ENCODE measurements around the gene PPP3CA. TPM values are rescaled to one million over a fixed set of nuclear protein-coding genes. Genes with fewer than 3 reads are reported as not detected.

The PPP3CA gene
- total RNA-seq, 2 donors from 2014 or later, result 71.3 to 142 TPM

GRCh38 chr4:101232074-101232776, 115.1 kb downstream of the PPP3CA start:
- Histone ChIP-seq H3K4me1 (replicated peaks) (no peaks in the 10 kb centered on the region), H3K36me3 (no peaks in the 10 kb centered on the region), H3K27me3 (replicated peaks; ENCODE audit: insufficient read depth) (no peaks in the 10 kb centered on the region), H3K4me3 (no peak overlapping the region), H3K27ac (no peak overlapping the region), H3K9me3 (no peaks in the 10 kb centered on the region)
- no peak for TF ChIP-seq CTCF (IDR thresholded peaks at IDR 0.05)
- TF ChIP-seq POLR2A (IDR thresholded peaks at IDR 0.05), result no peak
- no peak for TF ChIP-seq POLR2AphosphoS5 (IDR thresholded peaks at IDR 0.05)
- no peak for DNase-seq (ENCODE audit: low spot score)
- WGBS, result 65% methylated on average over 1 of the region's 1 CpG
- intact Hi-C loops (cut with DNase I), result no loop called here

DNA sequence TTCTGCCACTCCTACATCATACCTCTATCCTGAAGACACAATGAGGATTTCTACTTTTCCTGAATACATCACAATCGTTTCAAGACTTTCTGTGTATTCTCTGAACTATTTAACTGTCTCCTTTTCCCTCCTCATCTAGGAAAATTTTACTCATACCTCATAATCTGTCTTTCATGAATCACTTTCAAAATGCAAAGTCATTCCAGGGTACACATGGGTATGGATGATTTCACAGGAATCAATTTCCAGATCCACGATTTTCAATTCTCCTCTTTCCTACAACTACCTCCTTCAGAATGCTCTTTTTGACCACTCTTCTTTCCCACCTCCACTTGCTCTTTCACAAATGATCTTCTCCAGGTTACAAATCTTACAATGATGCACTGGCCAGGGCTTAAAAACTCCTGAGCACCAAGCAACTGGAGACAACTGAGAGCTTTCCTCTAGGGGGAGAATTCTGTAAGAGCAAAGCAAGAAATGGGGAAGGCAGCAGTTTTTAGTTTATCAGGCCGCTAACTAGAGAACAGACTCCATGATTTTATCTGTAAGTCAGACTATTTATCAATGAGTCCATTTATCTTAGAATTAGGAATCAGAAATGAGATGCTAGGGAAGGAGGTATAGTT, 116.4 kb downstream of the PPP3CA start:
- H3K27me3 ChIP-seq (replicated peaks; ENCODE audit: insufficient read depth), result no peaks in the 10 kb centered on the region
- H3K27ac ChIP-seq, result no peak overlapping the region
- no peaks in the 10 kb centered on the region for H3K36me3 ChIP-seq
- no peak overlapping the region for H3K4me3 ChIP-seq
- intact Hi-C loops (cut with DNase I), result no loop called here
- no peak for DNase-seq (ENCODE audit: low spot score)
- no peak for TF ChIP-seq POLR2A (IDR thresholded peaks at IDR 0.05)
- no peaks in the 10 kb centered on the region for H3K9me3 ChIP-seq
- WGBS, result 87% methylated on average over 3 of the region's 3 CpGs
- H3K4me1 ChIP-seq (replicated peaks), result no peaks in the 10 kb centered on the region

DNA sequence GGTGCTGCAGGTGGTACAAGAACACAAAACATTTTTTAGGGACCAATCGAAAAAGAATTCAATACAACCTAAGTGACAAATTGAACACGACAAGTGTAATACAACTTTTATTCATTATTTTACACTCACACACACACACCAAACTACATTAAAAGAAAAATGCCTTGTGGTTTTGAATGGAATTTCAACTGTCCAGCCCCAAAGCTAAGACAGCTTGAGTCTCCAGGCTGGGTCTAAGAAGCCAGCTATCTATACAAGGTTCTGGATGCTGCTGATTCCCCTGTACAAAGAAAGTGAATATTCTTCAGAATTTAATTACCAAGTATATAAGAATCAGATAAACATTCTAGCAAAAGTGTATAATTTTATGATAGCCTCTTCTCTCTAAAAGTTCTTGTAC, 118.2 kb downstream of the PPP3CA start:
- WGBS, result 85% methylated on average over 2 of the region's 2 CpGs
- no peak overlapping the region for H3K27ac ChIP-seq
- H3K36me3 ChIP-seq, result no peaks in the 10 kb centered on the region
- no peak for TF ChIP-seq POLR2A (IDR thresholded peaks at IDR 0.05)
- no peak for TF ChIP-seq CTCF (IDR thresholded peaks at IDR 0.05)
- TF ChIP-seq POLR2AphosphoS5 (IDR thresholded peaks at IDR 0.05), result no peak
- no peaks in the 10 kb centered on the region for H3K9me3 ChIP-seq
- no peaks in the 10 kb centered on the region for H3K4me1 ChIP-seq (replicated peaks)
- DNase-seq (ENCODE audit: low spot score), result no peak
- no peak overlapping the region for H3K4me3 ChIP-seq
- no peaks in the 10 kb centered on the region for H3K27me3 ChIP-seq (replicated peaks; ENCODE audit: insufficient read depth)
- intact Hi-C loops (cut with DNase I), result no loop called here

DNA sequence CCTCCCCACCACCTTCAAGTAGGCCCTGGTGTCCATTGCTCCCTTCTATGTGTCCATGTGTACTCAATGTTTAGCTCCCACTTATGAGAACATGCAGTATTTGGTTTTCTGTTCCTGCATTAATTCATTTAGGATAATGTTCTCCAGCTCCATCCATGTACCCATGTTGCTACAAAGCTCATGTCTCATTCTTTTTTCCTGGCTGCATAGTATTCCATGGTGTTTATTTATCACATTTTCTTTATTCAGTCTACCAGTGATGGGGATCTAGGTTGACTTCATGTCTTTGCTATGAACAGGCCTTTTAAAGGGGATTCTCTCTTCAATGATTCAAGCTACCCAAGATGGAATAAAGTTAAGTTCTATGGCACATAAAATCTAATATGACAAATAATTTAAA, 119.6 kb downstream of the PPP3CA start:
- TF ChIP-seq POLR2A (IDR thresholded peaks at IDR 0.05) (no peak), CTCF (IDR thresholded peaks at IDR 0.05) (no peak), POLR2AphosphoS5 (IDR thresholded peaks at IDR 0.05) (no peak)
- Histone ChIP-seq H3K4me3 (no peak overlapping the region), H3K36me3 (no peaks in the 10 kb centered on the region), H3K27me3 (replicated peaks; ENCODE audit: insufficient read depth) (no peaks in the 10 kb centered on the region), H3K27ac (no peak overlapping the region), H3K9me3 (no peaks in the 10 kb centered on the region), H3K4me1 (replicated peaks) (no peaks in the 10 kb centered on the region)
- intact Hi-C loops (cut with DNase I), result no loop called here
- no peak for DNase-seq (ENCODE audit: low spot score)

DNA sequence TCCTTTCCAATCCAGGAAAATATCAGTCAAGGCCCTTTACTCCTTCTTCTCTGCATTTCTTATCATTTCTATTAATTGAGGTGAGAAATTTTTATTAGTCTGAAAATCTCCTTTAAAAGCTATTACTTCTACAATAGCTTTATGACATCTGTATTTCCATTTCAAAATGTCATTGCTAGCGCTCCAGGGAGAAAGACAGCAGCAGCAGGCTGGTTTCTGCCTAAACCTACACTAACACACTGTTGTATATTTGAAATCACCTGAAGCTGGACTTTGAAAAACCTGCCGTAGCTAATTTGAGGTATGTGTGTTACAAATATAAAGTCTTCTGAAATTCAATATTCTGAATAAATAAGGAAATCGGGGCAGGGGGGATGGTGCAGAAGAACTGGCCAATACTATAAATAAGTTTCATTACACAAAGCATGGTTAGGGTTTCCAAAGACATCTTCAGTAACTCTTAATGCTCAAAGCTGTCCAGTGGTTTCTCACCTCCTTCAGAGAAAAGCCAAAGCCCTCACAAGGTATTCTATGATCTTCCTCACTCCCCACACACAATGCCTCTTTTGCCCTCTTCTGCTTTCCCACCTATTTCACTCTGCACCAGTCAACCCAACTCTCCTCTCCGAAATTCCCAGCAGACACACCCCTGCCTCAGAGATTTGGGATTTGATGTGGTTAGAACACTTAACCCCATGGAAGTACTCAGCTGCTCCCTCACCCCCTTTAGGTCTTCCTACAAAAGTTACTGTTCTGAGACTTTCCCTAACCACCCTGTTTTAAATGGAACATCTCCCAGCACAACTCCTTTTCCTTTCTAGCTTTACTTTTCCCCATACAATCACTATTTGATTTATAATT, 122.7 kb downstream of the PPP3CA start:
- WGBS, result 48% methylated on average over 4 of the region's 4 CpGs
- intact Hi-C loops (cut with DNase I), result no loop called here
- TF ChIP-seq POLR2A (IDR thresholded peaks at IDR 0.05), result no peak
- TF ChIP-seq CTCF (IDR thresholded peaks at IDR 0.05), result no peak
- TF ChIP-seq POLR2AphosphoS5 (IDR thresholded peaks at IDR 0.05), result no peak
- DNase-seq (ENCODE audit: low spot score), result no peak
- Histone ChIP-seq H3K27ac (peak overlapping the region in 1 of 2 donors; percentile 20), H3K36me3 (no peaks in the 10 kb centered on the region), H3K4me1 (replicated peaks) (no peaks in the 10 kb centered on the region), H3K4me3 (no peak overlapping the region), H3K9me3 (no peaks in the 10 kb centered on the region), H3K27me3 (replicated peaks; ENCODE audit: insufficient read depth) (no peaks in the 10 kb centered on the region)
